Retina (tissue), 1 donor: ENCODE measurements around the gene KCNK17.
"Not testable (repeated sequence)": the region's sequence is repeated elsewhere in the genome, so short reads cannot be mapped to it uniquely, and the experiment has no call there.

ENCODE experiments used
- DNase-seq: peaks from one replicate; pipeline ENCODE4 v3.0.0-alpha.2; 2016

KCNK17 gene

DNA sequence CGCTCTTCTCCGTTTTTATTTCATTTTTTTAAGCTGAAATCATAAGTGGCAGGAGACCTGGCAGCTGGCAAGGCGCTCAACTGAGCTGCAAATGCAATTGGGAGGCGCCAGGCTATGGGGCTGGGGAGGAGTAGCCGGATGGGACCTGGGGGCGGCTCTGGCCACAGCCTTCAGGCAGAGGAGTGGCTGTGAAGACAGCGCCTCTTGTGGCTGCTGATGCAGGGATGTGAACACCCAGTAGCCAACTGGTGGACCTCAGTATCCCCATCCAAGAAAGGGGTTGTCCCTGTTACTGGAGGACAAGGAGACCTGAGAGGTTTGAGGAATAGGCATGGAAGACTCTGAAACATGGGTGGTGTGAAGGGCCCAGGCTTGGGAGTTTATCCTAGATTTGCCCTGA is 12.6 kb downstream of the KCNK17 start:
- DNase-seq, result peak; percentile 25

DNA sequence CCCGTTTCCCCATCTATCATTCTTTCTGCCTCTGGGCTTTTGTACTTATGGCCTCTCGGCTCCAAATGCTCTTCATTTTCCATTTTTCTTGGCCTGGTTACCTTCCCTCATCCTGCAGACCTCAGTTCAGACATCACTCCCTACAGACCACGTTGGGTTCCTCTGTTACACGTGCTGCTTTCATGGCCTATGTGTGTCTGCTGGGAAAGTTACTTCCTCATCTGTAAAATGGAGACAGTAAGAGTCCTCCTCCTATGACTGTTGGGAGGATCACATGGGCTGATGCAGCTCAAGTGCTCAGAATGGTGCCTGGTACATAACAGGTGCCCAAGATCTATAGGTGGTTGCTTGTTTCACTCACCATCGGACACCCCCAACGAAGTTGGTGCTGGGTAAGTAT is 13.5 kb downstream of the KCNK17 start:
- DNase-seq, result no peak

DNA sequence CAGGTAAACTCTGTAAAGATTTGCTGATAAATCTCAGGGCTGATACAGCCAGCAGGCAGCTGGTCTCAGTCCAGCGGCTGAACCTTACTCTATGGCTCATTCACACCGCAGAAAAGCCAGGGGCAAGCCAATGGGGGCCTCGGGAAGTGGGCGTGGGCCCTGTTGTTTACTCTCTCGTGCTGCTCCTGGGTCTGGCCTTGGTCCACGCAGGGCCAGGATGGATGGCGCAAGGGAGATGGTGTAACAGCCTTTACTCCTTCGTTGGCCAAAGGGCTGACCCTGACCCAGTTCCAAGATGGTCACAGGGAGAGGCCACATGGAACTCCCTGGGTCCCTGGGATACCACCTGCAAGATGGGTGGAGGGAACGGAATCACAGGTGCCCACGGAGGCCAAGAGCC is 16.2 kb downstream of the KCNK17 start:
- DNase-seq, result no peak

DNA sequence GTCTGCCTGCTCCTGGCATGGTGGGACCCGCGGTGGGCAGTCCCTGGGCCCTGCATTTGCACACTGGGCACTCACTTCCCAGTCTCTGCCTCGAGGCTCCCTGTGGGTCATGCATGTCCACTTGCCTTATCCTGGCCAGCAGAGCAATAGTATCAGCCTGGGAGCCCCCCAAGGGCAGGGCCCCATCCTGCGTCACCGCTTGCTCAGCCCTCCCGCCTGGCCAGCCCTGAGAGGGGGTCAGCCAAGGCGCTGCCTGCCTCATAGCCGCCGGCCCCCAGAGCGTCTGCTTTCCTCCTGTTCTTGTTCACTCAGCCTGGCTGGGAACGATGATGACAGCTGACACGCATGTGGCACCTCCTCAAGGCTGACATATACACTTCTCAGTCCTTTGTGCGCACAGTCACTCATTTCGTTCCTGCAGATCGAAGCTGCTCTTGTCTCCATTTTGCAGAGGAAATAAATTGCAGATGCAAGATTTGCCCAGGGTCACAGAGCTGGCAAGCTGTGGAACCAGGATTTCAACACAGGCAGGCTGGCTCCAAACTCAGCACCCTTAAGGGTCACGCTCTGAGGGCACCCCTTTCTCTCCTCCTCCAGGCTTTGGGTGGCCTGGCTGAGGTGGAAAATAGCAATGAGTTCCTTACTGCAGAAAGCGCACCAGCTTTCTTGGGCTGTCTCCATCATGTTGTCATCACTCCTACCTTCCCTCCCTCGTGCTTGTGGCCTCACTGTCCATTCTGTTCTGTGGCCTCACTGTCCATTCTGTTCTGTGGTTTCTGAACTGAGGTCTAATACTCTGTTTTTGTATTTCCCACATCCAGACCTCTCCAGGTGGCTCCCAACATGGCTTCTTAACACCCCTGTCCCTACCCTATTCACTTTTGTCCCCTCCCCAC is 17.2 kb downstream of the KCNK17 start:
- DNase-seq, result peak; percentile 83

DNA sequence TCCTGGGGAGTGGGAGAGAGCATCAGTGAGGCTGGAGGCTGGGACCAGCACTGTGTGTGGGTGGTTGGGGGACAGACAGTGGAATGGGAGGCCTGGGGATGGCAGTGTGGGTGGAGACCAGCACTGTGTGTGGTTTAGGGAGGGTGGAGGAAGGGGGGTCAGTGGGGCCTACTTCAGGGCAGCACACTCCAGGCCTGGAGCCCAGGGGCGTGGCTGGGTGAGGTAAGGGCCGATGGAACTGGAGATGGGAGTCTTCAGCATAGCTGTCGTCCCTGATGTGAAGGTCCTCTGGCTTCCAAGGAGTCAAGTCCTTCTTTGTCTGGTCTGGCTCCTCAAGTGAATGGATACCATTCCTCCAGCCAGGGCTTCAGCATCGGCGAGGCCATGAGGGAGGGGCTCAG is 18.6 kb downstream of the KCNK17 start:
- no peak for DNase-seq

DNA sequence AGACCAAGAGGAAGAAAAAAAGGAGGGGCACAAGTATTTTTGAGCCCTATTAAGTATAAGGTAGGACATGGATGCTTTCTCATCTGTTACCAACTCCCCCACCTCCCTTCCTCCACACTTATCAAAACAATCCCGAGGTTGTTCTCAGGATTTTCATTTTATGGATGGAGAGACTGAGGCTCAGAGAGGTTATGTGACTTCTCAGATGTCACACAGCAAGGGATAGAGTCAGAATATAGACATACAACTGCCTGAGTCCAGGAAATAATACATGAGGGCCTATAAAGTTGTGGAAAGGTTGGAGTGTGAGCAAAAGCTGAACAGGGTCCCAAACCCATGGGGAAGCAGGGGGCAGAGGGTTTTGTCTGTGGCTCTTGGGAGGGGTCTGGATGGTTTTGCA is 19.3 kb downstream of the KCNK17 start:
- no peak for DNase-seq

DNA sequence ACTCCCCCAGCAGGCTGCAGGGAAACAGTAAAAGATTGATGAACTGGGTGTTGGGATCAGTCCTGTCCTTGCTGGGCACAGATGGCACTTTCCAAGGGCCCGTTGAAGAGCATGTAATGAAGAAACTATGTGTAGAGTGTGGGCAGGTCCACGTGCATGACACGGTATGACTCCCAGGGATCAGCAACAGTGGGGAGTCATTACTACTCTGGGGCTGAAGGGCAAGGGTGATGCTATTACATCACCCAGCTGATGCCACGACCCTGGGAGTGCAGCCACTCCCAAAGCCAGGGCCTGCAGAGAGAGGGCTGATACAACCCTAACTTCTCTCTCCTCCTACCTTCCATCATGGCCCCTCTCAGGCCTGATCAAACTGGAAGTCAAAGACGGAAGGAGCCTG is 20.1 kb downstream of the KCNK17 start:
- DNase-seq, result no peak

DNA sequence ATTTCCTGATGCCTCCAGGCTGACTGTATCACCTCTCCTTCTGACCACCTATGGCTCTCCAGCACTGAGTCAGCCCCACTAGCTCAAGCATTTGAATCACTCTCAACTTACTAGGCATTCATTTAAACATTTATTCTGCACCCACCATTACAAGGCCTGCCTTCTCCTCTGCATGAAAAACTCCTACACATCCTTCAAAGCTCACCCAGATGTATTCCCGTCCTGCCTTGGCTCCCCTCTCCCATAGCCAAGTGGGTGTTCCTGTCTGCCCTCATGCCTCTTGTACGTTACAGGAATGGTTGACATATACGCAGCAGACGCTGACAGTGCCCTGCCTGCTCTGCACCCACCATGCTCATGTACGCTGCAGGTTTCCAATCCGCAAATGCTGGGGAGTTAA is 21.6 kb downstream of the KCNK17 start:
- DNase-seq, result no peak

DNA sequence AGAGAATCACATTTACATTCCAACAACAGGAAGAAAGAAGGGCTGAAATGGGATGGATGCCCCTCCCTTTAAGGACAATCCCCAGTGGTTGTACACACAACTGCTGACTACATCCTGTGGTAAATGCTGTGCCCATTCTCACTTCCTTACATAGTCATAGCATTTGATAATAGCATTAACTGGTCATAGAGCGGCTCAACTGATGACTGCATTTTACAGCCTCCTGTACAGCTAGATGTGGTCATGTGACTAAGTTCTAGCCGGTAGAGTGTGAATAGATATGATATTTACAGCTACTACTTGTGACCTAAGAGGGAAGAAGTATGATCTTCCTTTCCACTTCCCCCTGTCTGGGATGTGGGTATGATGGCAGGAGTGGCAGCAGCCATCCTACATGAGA is 24.7 kb downstream of the KCNK17 start:
- DNase-seq, result no peak

DNA sequence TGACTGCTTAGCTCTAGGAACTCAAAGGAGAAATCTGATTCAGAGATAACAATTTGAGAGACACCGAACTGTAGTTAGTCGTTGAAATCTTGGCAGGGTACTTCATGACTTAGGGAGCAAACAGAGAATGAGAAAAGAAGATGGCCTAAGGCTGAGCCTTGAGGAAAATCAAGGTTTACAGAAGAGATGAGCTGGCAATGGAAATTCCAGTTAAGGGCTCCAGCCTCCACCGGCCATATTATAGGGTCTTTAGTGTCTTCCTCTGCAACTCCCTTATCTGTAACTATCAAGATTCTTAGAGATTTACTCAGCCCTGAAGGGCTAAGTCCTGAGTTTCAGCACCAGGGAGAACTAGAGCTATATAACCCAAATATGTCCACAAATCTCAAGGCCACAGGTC is 26.6 kb downstream of the KCNK17 start:
- no peak for DNase-seq

DNA sequence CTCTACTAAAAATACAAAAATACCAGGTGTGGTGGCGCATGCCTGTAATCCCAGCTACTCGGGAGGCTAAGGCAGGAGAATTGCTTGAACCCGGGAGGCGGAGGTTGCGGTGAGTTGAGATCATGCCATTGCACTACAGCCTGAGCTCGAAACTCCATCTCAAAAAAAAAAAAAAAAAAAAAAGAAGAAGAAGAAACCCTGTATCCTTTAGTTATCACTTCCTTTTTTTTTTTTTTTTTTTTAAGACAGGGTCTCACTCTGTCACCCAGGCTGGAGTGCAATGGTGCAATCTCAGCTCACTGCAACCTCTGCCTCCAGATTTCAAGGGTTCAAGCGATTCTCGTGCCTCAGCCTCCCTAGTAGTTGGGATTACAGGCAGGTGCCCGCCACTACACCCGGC is 27.6 kb downstream of the KCNK17 start:
- DNase-seq, result not testable (repeated sequence)

DNA sequence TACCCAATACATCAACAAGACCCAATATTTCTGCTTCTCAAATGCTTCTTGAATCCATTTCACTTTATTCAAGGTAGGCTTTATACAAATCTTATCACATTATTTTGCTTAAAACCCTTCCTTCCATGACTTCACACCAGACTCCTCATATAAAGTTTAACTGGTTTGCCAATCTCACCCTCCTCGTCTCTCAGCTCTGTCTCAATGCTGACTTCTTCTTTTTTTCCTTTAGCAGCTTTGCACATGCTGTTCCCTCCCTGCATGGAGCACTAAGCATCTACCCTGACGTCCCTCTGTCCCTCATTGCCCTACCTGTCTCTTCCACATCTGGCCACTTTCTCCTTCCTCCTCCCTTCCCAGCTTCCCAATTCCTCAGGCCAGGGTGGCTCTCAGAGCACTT is 31.4 kb downstream of the KCNK17 start:
- no peak for DNase-seq

DNA sequence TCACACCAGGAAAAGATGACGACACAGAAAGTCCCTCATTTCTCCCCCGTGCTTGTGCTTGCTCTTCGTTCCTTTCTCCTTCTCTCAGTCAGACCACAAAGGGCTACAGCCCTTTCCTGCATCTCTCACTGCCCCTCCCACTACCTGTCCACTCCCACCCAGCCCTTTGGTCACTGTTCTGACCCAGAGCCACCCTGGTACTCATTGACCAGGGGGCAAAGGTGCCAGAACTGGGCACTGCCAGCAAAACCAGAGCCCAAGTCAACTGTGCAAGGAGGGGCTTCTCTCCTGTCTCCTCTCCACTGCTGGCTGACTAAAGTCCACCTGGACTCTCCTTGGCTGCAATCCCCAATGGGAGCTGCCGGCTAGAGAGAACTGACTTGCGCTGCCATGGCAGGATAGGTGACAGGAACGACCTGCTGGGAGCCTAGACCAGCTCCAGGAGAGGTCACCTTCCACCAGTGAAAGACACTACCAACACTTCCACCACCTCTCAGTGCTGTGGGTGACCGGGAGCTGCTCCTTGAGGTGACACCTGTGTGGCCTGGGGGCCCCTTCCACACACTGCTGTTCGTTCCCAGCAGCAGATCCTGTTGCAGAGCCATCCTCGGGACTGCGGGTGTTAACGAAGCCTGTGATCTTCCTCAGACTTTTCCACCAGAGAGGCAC is 32.8 kb downstream of the KCNK17 start:
- DNase-seq, result no peak

DNA sequence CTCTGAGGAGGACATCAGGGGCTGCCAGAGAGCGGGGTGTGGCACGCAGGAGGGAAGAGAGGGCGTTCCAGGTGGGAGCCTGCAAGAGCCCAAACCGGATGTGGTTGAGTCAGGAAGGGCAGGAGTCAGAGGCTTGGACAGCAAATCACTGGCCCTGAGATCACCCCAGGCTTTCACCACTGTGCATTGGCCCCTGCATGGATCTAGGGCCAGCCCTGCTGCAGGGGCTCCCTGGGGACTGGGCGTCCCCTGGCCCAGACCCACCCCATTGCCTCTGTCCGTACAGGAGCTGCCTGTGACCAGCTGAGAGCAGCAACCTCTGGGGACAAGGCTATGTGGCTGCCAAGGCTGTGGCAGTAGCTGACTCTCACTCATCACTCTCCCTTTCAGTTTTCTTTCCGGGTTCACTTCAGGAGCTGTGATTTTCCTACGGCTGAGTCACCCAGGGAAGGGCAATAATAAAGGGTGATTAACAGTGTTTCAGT is 33.9 kb downstream of the KCNK17 start:
- no peak for DNase-seq

DNA sequence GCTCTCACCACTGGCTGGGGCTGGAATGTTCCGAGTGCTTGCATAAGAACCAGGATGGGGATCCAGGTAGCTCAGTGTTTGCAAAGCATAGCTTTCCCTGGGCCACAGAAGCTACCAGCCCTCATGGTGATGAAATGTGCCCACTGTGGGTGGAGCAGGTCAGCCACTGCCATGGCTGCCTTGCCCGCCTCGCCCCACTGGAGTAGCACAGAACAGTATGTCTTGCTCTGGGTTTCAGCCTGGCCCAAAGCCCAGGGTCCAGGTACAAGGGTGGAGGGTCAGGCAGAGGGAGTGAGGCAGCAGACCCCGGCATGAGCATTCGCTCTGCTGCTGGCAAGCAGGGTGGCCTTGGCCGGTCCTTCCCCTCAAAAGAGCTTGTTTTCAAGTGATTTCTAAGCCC is 34.7 kb downstream of the KCNK17 start:
- DNase-seq, result no peak

DNA sequence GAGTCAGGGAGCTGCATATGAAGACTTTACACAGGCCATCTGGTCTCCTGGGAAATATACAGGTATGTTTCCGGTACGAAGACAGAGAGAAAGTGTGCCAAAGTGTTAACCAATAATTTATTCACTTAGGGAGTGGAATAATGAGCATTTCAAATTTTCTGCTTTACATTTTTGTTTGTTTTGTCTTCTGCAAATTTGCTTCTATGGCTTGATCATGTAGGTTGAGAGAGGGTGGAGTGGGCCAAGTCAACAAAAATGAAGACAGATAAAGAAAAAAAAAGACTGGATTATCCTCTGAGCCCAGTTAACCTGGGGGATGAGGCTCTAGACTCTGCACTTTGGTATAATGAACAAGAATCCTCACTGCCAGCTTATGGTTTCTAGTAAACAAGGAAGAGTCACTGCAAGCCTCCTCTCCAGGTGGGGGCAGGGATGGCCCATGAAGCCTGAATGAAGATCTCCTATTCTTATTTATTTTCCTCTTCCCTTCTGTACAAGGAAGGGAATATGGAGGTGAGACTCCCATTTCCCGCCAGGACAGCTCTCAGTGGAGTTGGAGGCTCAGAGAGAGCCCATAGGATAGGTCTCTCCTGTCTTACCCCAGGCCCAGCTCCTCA is 37.7 kb downstream of the KCNK17 start:
- no peak for DNase-seq

DNA sequence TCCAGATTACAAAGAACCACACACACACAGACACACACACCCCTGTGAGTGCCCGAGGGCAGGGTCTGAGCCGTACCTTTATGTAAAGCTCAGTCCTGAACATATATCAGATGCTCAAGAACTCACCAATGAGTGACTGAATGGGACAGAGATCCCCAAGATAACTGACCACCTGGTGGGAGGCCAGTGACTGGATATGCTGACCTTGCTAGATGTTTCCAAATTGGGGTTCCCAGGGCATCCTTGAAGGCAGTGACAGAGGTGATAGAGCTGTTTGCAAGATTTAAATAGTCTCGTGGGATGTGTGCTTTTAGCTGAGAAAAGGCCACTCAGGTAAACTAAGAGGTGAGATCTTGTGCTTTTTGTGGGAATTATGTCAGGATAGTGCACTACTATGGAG is 39.3 kb downstream of the KCNK17 start:
- DNase-seq, result no peak

DNA sequence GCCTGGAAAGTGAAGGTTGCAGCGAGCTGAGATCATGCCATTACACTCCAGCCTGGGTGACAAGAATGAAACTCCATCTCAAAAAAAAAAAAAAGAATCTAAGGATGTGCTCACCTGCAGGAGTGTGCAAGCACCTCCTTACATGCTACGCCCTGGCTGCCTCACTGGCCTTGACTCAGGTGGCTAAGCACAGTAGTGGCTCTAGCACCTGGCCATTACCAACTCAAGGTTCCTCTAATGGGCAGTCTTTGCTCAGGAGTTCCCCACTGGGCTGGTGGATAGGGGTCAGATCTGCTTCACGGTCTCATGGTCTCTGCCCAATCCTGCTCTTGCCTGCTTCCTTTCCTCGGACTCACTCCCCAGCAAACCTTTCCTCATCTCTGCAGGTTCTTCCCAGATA is 39.7 kb downstream of the KCNK17 start:
- DNase-seq, result no peak

DNA sequence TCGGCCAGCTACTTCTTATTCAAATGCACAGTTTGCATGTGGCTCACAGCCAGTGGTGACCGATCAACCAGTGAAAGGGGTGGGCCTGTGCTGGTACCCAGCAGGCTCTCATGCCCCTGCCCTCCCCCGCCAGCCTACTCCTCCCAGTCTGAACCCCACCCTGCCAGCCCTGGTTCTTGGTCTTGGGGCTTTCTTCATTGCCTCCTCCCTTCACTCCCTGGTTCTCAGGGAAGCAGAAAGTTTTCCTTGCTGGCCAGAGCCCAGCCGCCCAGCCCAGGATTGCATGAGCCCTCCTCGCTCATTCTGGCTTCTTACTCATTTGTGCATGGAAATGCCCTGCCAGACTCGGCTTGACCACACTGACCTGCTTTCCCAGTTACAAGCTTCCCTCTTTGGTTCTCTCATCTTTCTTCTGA is 40.8 kb downstream of the KCNK17 start:
- DNase-seq, result no peak

DNA sequence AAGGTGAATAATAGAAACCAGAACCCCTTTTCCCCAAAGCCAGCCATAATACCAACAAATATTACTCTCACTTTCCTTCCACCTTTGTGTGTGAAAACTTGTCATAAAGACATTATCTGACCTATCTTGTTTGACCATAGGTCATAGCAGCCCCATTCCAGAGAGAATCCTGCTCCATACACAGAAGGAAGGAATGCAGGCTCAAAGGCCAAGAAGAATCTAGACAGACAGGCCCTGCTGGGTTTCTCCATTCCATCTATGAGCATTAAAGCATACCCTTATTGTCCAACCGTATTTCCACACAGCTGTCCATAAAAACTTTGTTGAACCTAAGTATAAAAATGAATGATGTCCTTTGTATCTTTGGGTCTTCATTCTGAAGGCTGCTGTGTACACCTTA is 44.3 kb downstream of the KCNK17 start:
- no peak for DNase-seq

DNA sequence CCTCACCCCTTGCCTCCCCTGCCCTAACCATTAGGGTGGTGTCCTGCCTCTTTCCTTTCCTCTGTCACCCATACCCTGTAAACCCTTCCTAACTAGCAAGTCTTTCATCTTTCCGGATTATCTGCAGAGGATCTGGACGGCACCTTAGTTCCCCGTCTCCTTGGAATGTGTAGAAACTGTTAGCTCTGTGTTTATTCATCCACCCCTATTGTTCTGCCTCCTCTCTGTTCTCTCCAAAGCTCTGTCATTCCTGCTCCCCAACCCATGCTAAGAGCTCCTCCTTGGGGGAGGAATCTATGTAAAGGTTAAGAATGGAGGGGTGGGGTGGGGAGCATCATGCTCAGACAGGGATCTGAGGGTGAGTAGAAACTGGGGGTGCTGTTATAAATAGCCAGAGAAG is 45.5 kb downstream of the KCNK17 start:
- DNase-seq, result no peak

DNA sequence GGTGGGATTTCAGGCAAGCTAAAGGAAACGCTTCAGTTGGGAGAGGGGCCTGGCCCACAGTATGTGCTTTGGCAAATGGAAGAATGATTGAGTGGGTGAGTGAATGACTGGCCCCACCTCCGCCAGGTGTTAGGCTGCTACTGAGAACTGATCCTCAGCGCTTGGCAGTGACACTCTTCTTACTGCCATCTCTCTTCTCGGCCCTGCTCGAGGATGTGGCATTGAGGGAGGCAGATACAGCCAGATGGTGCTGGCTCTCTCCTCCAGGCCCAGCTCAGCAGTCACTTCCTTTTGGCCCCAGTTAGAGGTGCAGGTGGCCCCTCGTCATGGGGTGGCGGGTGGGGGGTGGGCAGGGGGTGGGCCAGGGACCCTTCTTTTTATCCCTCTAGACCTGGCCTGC is 46.0 kb downstream of the KCNK17 start:
- DNase-seq, result no peak

DNA sequence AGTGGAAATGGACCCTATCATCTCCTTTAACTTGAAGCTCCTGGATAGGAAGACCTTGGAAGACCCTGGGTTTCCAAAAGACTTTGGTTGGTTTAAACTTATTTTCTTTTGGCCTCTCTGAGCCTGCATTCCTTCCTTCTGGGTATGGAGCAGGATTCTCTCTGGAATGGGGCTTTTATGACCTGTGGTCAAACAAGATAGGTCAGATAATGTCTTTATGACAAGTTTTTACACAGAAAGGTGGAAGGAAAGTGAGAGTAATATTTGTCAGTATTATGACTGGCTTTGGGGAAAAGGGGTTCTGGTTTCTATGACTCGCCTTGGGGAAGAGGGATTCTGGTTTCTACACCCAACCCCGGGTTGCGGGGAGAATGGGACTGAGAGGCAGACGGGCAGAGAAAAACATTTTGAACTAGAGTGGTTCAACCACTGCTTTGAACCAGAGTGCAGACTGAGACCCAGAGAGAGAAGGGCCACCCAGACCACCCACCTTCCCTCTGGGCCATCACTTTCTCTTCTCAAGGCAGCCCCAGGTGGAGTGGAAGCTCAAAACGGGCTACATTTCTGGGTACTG is 47.4 kb downstream of the KCNK17 start:
- DNase-seq, result no peak

DNA sequence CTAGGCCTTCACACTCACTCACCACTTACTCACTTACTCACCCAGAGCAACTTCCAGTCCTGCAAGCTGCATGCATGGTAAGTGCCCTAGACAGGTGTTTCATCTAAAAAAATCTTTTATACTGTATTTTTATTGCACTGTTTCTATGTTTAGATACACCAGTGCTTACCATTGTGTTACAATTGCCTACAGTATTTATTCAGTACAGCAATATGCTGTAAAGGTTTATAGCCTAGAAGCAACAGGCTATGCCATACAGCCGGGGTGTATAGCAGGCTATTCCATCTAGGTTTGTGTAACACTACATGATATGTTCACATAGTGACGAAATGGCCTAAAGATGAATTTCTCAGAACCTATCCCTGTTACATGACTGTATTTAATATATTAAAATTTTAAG is 47.8 kb downstream of the KCNK17 start:
- no peak for DNase-seq
